Activated CD4-positive, alpha-beta memory T cell treated with anti-CD3 and anti-CD28 coated beads for 36 hours (primary cell): Measurements from ENCODE around the gene CFP. TPM values are rescaled to one million over a fixed set of nuclear protein-coding genes. Genes with fewer than 3 reads are reported as not detected.
A peak's percentile ranks its signal among the peaks of the same experiment; 100 is the strongest.

Source experiments
- CTCF ChIA-PET: fragments of 350-600 bp; sonication (Branson Sonifier 250); formaldehyde crosslinking; loops from one replicate; lab custom pipeline; 2021; ENCODE audit warnings: antibody characterized with exemption, inconsistent platforms; lab: Charles Lee
- POLR2A ChIA-PET: fragments of 350-600 bp; sonication (Branson Sonifier 250); formaldehyde crosslinking; loops from one replicate; lab custom pipeline; 2021; ENCODE audit warnings: antibody characterized with exemption; lab: Charles Lee
- DNase-seq: peaks from one replicate; pipeline ENCODE4 v3.0.0-alpha.2; 2020
- H3K27ac Mint-ChIP-seq: one replicate; pipeline ENCODE4 v1.8.0; 2021; ENCODE audit warnings: mixed read lengths
- H3K27me3 Mint-ChIP-seq: one replicate; pipeline ENCODE4 v1.8.0; 2021; ENCODE audit warnings: mixed read lengths
- H3K36me3 Mint-ChIP-seq: one replicate; pipeline ENCODE4 v1.8.0; 2021; ENCODE audit warnings: mixed read lengths
- H3K4me1 Mint-ChIP-seq: one replicate; pipeline ENCODE4 v1.8.0; 2021; ENCODE audit warnings: low read depth, mixed read lengths
- H3K4me3 Mint-ChIP-seq: one replicate; pipeline ENCODE4 v1.8.0; 2021; ENCODE audit warnings: mild to moderate bottlenecking, mixed read lengths
- H3K9me3 Mint-ChIP-seq: one replicate; pipeline ENCODE4 v1.8.0; 2021; ENCODE audit warnings: mixed read lengths
- intact Hi-C: fragments of 100-400 bp; cut with micrococcal nuclease; formaldehyde crosslinking; loops from one replicate; pipeline ENCODE4 v1.15.1; 2023
- total RNA-seq, 2 experiments: library from RNA; stranded (reverse); gene quantifications; one replicate each; pipeline ENCODE4 v1.2.3, GENCODE V29; 2021

The CFP gene
- total RNA-seq, 2 experiments from 2014 or later = 3.4 to 4.4 TPM

DNA sequence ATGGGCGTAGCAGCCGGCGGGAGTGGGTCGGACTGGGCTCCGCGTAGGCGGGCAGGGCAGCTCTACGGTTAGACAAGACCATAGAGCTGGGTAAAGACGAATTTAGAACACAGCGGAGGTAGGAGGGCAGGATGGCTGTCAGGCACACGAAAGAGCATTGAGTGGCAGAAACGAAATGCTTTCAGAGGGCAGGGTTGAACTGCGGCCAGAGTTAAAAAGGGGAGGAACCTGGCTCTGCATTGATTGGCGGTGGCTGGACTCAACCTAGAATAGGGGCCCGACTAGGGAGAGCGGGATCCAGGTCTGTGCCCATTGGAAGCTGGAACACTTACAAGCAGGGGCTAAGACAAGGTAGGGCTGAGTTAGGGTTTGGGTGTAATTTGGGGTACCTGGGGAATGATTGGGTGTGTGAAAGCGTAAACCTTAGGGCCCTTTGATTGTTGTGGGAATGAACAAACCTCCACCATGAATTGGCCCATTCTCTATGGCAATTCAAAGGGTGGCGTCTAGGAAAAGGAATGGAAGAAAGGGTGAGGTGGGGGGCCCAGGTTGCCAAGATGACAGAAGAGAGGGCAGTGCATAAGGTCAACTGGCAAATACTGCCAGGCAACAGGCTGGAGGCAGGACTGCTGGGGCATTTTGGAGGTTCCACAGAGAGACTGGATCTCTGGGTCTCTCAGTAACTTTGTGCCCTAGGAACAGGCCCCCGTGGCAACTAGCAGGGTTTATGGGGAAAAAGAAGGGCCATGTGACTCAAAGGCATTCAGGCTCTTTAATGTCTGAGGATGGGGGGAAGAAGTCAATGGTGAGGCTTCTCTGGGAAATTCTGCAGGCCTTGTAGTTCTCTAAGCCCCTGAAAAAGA, 21.5 kb upstream of the CFP start:
- intact Hi-C loops = loop anchor here (2.0 to 10.0 kb wide), 4 partner anchors 69 to 506 kb away; partner anchors contain the start of genes ARAF, NDUFB11, RBM10 and TIMP1
- Mint-ChIP-seq H3K27ac (peak overlapping the region; percentile 91), H3K9me3 (no peaks in the 10 kb centered on the region), H3K4me1 (peaks cover 47% of the 10 kb centered on the region), H3K4me3 (peak overlapping the region; percentile 84), H3K36me3 (peaks cover 56% of the 10 kb centered on the region), H3K27me3 (no peaks in the 10 kb centered on the region)
- CTCF ChIA-PET = no interaction called here
- POLR2A ChIA-PET = interaction anchor here (0.8 to 1.9 kb wide), 2 partner anchors 10 to 95 kb away, joined by 5 to 6 read pairs; no protein-coding TSS in a partner anchor
- DNase-seq = no peak

GRCh38 chrX:47650164-47651042, 20.7 kb upstream of the CFP start, which contains the start of gene ELK1:
Gene ELK1, minus strand, starts transcription at chrX:47650563. Its CDS starts 9,122 bp downstream, at chrX:47641441.
- POLR2A ChIA-PET = interaction anchor here (0.8 to 1.9 kb wide), 2 partner anchors 11 to 94 kb away, joined by 5 to 6 read pairs; no protein-coding TSS in a partner anchor
- Mint-ChIP-seq H3K27ac (peak within 1 kb of the TSS; percentile 93), H3K4me1 (peaks cover 41% of the 10 kb centered on the region)

DNA sequence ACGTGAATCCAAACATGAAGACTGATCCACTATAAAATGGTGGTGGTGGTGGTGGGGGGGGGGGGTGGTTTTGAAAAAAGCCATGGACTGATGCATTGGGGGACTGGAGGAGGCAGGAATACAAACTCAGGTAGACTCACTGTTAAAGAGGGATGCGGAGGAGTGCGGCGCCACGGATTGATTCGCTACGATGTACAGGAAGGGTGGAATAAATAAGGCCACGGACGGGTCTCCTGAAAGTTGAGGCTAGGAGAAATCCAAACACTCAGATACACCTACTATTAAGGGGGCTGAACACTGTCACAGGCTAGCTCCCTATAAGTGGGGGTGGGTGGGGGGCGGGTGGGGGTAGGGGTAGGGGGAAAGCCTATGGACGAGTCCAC, 20.0 kb upstream of the CFP start:
- no peak for DNase-seq
- POLR2A ChIA-PET = interaction anchor here (1.9 kb wide), 1 partner anchor 12 kb away, joined by 6 read pairs; no protein-coding TSS in a partner anchor
- Mint-ChIP-seq H3K27ac (peak overlapping the region; percentile 93), H3K9me3 (no peaks in the 10 kb centered on the region), H3K4me3 (peak overlapping the region; percentile 84), H3K27me3 (no peaks in the 10 kb centered on the region), H3K4me1 (peaks cover 45% of the 10 kb centered on the region), H3K36me3 (peaks cover 45% of the 10 kb centered on the region)
- intact Hi-C loops = loop anchor here (1.0 to 10.0 kb wide), 6 partner anchors 9 to 505 kb away; partner anchors contain the start of genes ARAF, NDUFB11, RBM10 and TIMP1
- CTCF ChIA-PET = no interaction called here

More at GRCh38 chrX:47650164-47651042, 20.7 kb upstream of the CFP start, which contains the start of gene ELK1:
- H3K4me3 Mint-ChIP-seq = peak within 1 kb of the TSS; percentile 84
- intact Hi-C loops = loop anchor here (1.0 to 10.0 kb wide), 6 partner anchors 8 to 506 kb away; partner anchors contain the start of genes ARAF, NDUFB11, RBM10 and TIMP1
- H3K36me3 Mint-ChIP-seq = peaks cover 48% of the 10 kb centered on the region
- no peaks in the 10 kb centered on the region for H3K27me3 Mint-ChIP-seq
- no peaks in the 10 kb centered on the region for H3K9me3 Mint-ChIP-seq
- peak; percentile 94 for DNase-seq
- CTCF ChIA-PET = no interaction called here

DNA sequence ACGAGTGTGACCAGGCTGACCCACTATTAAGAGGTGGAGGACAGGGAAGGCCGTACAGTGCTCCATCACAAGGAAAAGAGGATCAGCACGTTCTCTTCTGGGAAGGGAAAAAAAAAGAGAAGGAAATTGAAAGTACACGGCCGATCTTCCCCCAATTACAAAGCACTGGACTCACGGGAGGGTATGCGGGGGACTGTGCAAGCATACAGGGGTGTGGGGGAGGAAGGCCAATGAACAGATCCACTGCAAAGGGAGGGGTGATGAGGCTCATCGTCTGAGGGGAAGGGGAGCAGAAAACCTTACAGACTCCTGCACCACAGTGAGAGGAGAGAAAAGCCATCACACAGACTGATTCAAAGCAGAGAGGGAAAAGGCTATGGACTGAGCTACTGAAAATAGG, 19.5 kb upstream of the CFP start:
- CTCF ChIA-PET = no interaction called here
- Mint-ChIP-seq H3K27me3 (no peaks in the 10 kb centered on the region), H3K27ac (peak overlapping the region; percentile 93), H3K9me3 (no peaks in the 10 kb centered on the region), H3K4me1 (peaks cover 48% of the 10 kb centered on the region), H3K36me3 (peaks cover 41% of the 10 kb centered on the region), H3K4me3 (peak overlapping the region; percentile 84)
- intact Hi-C loops = no loop called here
- no peak for DNase-seq
- POLR2A ChIA-PET = no interaction called here

DNA sequence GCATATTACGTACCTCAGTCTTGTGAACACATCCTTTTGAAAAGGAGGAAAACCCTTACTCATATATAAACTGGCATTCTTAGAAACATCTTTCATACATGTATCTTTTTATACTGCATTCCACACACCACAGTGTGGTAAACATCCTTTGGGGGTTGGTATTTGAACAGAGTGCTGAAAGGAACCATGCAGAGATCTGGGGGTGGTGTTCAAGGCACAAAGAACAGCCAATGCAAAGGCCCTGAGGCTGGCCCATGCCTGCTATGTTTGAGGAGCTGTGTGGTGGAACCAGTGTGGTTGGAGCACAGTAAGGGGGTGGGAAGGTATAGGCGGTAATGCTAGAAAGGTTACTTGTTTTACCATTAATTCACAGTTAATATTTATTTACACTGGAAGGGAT, 18.6 kb upstream of the CFP start:
- peaks cover 48% of the 10 kb centered on the region for H3K4me1 Mint-ChIP-seq
- DNase-seq = peak; percentile 35
- ChIA-PET CTCF (no interaction called here), POLR2A (no interaction called here)
- intact Hi-C loops = no loop called here
- no peaks in the 10 kb centered on the region for H3K9me3 Mint-ChIP-seq
- H3K27me3 Mint-ChIP-seq = no peaks in the 10 kb centered on the region
- peak overlapping the region; percentile 84 for H3K4me3 Mint-ChIP-seq
- H3K36me3 Mint-ChIP-seq = peaks cover 39% of the 10 kb centered on the region
- H3K27ac Mint-ChIP-seq = peak overlapping the region; percentile 93

GRCh38 chrX:47646636-47647035, 16.9 kb upstream of the CFP start:
- H3K4me1 Mint-ChIP-seq = peaks cover 43% of the 10 kb centered on the region
- intact Hi-C loops = no loop called here

GRCh38 chrX:47645530-47645929, 15.8 kb upstream of the CFP start:
- Mint-ChIP-seq H3K4me1 (peaks cover 36% of the 10 kb centered on the region), H3K27ac (no peak overlapping the region), H3K36me3 (peaks cover 33% of the 10 kb centered on the region), H3K4me3 (no peak overlapping the region), H3K27me3 (no peaks in the 10 kb centered on the region), H3K9me3 (no peaks in the 10 kb centered on the region)
- POLR2A ChIA-PET = no interaction called here
- no peak for DNase-seq
- CTCF ChIA-PET = no interaction called here
- intact Hi-C loops = no loop called here

More at GRCh38 chrX:47646636-47647035, 16.9 kb upstream of the CFP start:
- Mint-ChIP-seq H3K27me3 (no peaks in the 10 kb centered on the region), H3K27ac (no peak overlapping the region), H3K9me3 (no peaks in the 10 kb centered on the region), H3K36me3 (peaks cover 33% of the 10 kb centered on the region), H3K4me3 (no peak overlapping the region)
- ChIA-PET POLR2A (no interaction called here), CTCF (no interaction called here)
- no peak for DNase-seq

GRCh38 chrX:47644557-47645091, 14.9 kb upstream of the CFP start:
- intact Hi-C loops = no loop called here
- Mint-ChIP-seq H3K4me3 (no peak overlapping the region), H3K27me3 (no peaks in the 10 kb centered on the region), H3K9me3 (no peaks in the 10 kb centered on the region), H3K4me1 (peaks cover 36% of the 10 kb centered on the region), H3K27ac (no peak overlapping the region), H3K36me3 (peaks cover 41% of the 10 kb centered on the region)
- ChIA-PET CTCF (interaction anchor here (1.4 kb wide), 1 partner anchor 14 kb away, joined by 3 read pairs; no protein-coding TSS in a partner anchor), POLR2A (no interaction called here)
- no peak for DNase-seq

DNA sequence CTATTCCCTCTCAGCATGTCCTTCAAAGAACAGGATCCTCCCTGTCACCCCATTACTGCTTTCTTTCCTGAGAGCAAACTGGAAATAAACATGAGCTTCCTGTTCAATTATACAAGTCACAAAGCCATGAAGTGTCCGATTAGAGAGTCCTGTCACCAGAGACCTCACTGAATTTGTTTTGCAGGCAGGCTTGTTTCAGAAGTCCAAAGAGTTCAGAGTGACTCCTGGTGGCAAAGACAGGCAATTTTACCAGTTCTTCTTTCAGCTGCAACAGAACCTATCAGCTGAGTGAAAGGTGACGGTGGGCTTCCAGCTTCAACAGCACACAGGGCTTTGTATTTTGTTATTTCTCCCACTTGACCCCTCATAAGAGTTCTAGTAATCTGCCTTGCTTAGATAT, 14.2 kb upstream of the CFP start:
- no peak for DNase-seq
- Mint-ChIP-seq H3K4me3 (no peak overlapping the region), H3K27me3 (no peaks in the 10 kb centered on the region), H3K9me3 (no peaks in the 10 kb centered on the region), H3K36me3 (peaks cover 40% of the 10 kb centered on the region), H3K27ac (no peak overlapping the region), H3K4me1 (peaks cover 36% of the 10 kb centered on the region)
- CTCF ChIA-PET = interaction anchor here (1.4 kb wide), 1 partner anchor 13 kb away, joined by 3 read pairs; no protein-coding TSS in a partner anchor
- intact Hi-C loops = no loop called here
- POLR2A ChIA-PET = no interaction called here

GRCh38 chrX:47638816-47639215, 9.1 kb upstream of the CFP start:
- peaks cover 13% of the 10 kb centered on the region for H3K4me1 Mint-ChIP-seq
- H3K36me3 Mint-ChIP-seq = peaks cover 46% of the 10 kb centered on the region
- H3K27me3 Mint-ChIP-seq = no peaks in the 10 kb centered on the region
- no peak for DNase-seq
- H3K27ac Mint-ChIP-seq = no peak overlapping the region
- intact Hi-C loops = no loop called here
- no peak overlapping the region for H3K4me3 Mint-ChIP-seq
- H3K9me3 Mint-ChIP-seq = no peaks in the 10 kb centered on the region
- CTCF ChIA-PET = no interaction called here
- POLR2A ChIA-PET = no interaction called here

GRCh38 chrX:47637546-47638195, 7.9 kb upstream of the CFP start:
- Mint-ChIP-seq H3K36me3 (peaks cover 44% of the 10 kb centered on the region), H3K27ac (peak overlapping the region; percentile 56), H3K4me1 (peaks cover 13% of the 10 kb centered on the region), H3K4me3 (peak overlapping the region; percentile 50), H3K9me3 (no peaks in the 10 kb centered on the region), H3K27me3 (no peaks in the 10 kb centered on the region)
- intact Hi-C loops = no loop called here
- CTCF ChIA-PET = no interaction called here
- DNase-seq = peak; percentile 61
- POLR2A ChIA-PET = no interaction called here
